ENCODE measurements around the gene C1QTNF6.
"Not testable (repeated sequence)": the region's sequence is repeated elsewhere in the genome, so short reads cannot be mapped to it uniquely, and the experiment has no call there.

Gene C1QTNF6

DNA sequence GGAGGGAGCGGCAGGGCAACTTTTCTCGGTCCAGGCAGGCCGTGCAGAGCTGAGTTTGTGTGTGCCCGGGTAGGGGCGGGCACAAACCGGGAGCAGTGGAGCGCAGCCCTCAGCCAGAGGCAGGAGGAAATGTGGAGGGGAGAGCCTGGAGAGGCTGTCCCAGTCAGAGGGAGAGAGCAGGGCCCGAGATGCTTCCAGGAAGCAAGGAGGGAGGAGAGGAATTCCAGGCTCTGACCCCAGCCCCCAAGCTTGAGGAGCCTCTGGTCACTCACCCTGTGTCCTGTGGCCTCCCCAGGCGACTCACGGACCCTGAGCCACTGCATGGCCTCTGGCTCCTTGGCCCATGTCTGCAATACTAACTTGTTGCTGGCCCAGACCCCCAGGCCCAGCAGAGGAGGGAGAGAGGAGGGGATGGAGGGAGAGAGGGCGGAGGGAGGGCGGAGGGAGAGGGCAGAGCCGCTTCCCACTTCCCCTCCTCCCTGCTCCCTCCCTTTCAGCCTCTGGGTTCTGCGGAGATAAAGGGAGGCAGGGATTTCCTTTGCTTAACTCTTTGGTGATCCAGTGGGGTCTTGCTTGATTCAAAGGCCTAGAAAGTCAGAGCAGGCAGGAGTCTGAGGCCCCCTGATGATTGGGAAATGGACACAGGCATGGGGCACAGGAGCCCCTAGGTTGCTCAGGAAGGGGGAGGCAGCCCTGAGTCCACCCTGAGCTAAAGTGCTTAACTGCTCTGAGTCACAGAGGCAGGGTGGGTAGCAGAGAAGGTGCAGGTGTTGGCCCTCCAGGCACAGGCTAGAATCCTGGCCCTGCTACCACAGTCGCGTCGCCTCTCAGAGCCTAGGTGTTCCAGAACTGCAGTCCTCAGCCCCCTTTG lies at the start of gene C1QTNF6:
C1QTNF6 (minus strand) TSS at position 357 of the 871 bp plus-strand sequence; CDS start at position 323, 34 bp downstream.
- DNase-seq (ENCODE audit: low spot score): no peak

DNA sequence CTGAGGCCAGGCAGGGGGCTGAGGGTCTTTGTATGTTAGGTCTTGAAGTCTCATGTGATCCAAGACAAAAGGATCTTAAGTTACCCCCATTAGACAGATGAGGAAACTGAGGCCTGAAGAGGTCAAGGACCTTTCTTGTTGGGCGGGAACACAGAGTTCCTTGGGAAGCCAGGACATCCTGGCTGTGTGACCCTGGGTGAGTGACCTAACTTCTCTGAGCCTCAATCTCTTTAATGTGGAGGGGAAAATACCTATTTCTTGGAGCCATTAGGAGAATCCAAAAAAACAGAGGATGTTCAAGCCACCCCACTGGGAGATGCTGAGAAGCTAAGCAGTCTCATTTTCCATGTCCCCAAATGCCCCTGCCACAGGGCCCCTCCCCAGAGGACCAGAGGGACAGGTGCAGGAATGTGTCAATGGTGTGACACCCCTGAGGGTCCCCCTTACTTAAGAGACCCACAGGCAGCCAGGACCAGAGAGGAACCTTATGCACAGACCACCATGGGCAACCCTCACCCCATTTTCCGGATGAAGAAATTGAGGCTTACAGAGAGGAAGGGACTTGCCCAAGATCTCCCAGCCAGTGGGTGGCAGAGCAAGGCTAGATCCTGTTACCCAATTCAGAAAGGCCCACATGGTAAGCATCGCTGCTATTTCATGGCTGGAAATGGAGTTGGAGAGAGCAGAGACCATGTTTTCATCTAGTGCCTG lies 48.0 kb upstream of the C1QTNF6 start:
- no peak for DNase-seq (ENCODE audit: low spot score)

DNA sequence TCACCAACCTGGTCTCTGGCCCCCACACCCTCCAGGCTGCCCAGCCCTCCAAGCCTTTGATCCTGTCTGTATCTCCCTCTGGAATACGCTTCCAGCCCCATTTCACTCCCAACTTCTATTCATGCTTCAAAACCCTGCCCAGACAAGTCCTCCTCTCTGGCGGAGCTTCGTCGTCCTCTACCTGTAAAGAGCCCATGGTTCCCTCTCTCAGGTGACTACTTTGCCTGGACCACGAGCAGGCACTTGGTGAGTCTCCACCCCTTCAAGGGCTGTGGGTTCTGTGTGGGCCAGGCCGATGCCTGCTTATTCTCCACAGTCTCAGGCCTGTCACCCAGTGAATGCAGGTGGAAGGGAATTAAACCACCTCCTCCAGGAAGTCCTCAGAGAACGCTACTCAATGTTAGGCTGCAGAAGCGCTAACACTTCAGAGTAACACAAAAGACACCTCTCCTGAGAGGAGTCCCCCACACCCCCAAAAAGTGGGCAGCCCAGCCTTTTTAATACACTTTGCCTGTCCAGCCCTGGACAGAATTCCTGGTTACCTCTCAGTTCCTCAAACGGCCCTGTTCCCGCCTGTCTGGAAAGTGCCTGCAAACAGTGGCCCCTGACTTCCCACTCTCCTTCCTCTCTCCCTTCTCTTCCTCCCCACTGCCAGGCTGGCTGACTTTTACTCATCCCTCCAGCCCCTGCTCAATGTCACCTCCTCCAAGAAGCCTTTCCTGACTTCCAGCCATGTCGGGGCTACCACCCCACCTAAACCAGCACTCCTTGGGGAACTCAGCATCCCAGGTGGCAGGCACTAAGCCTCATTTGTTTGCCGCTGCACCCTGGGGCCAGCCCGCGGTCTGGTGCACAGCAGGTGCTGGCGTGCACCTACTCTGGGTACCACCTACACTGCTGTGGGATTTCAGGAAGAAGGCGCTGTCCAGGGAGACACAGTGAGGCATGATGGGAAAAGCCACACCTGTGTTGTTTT lies 47.0 kb upstream of the C1QTNF6 start:
- DNase-seq (ENCODE audit: low spot score): no peak

DNA sequence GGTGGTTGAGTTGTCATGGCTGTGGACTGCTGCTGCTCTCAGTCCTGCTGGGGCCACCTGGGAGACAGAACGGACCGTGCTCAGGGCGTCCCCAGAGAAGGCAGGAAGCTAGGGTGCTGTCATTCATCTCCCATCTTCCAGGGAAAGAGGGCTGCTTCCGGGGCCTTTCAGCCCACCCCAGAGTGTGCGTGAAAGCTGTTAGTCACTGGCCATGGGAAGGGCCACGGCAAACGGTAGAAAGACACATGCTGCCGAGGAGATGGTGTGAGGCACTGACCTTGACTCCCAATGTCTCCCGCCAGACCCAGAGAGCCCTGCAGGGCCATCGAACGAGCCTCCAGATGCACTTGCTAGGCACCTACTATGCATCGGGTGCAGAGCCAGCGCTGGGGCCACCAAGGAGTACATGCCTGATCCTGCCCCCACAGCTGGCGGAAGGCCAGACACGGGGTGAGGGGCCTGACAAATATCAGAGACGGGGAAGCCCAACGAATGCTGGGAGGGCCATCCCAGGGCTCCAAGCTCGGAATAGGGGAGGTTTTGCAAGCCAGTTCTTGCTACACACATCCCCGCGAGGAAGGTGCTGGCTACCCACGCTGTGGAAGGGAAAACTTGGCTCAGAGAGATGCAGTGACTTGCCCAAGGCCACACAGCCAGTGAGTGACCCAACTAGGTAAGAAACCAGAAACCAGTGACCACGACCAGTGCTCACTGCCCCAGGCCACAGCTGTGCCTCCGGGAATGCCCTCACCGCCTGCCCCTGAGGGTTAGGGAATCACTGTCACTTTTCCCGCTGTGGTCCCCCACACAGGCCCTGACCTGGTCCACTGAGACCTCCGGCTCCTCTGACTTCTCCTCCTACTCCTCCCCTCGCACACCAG lies 45.9 kb upstream of the C1QTNF6 start:
- no peak for DNase-seq (ENCODE audit: low spot score)

DNA sequence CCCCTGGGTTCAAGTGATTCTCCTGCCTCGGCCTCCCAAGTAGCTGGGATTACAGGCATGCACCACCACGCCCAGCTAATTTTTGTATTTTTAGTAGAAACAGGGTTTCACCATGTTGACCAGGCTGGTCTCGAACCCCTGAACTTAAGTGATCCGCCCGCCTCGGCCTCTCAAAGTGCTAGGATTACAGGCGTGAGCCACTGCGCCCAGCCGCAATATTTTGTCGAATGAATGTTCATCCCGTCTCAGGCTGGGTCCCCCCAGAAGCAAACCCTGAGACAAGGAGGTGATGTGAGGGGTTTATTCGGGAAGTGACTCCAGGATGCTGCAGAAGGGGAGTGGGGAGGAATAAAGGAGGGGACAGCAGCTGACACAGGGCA lies 45.3 kb upstream of the C1QTNF6 start:
- DNase-seq (ENCODE audit: low spot score): not testable (repeated sequence)

DNA sequence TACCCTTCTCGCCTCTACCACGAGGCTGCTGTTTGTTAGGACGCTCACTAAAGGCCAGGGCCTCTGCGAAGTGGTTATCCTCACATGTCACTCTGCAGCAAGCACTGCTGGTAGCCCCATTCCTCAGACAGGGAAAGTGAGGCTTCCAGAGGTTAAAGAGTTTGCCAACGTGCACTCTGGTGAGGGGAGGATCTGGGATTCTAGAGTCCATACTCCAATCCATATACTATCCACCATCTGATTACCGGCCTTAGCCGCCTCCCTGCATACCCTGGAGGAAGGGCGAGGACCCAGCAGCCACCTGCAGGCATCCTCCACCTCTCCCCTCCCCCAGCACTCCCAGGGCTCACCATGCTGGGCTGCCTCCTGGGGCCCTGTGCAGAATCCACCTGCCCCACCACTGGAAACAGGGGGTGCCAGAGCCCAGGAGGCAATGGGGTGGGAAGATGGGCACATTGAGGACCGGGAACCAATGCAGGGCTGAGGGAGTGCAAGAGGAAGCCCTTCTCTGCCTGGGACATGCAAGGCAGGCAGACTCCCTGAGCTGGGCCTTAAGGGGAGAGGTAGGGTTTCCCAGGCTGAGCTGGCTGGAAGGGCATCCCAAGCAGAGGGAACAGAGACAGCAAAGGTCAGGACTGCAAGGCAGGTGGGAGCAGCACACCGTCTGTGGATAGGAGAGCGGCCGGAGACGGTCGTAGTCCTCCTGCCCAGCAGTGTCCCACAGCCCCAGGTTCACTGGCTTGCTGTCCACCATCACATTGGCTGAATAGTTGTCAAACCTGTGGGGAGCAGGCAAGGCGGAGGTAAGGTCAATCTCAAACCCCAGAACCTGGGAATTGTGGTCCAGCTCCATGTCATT lies 44.3 kb upstream of the C1QTNF6 start:
- no peak for DNase-seq (ENCODE audit: low spot score)

DNA sequence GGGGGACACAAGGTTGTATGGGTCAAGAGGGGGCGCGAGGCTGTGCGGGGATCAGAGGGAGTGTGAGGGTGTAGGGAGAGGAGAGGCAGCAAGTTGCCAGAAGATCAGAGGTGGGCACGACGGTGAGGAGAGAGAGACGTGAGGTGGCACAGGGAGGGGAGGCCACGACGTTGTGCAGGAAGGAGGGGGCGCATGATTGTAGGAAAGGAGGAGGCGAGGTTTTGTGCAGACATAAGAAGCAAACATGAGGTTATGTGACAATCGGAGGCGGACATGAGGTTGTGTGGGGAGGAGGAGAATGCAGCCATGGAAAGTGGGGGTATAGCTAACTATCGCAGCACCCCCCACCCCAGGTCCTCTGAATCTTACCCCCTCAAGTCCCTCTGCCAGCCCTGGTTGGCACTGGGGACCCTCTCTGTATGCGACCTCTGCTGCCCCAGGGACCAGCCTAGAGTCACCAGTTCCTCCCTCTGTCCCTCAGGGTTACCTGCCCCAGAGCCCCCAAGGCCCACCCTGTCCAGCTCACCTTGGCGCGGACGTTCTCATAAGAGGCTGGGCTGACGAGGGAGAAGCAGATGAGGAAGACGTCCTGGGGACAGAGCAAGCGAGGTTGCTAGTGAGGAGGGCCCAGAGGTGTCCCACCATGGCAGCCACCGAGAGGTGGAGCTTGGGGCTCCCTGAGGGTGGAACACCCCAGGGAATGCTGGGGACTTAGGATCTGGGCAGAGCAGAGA lies 43.5 kb upstream of the C1QTNF6 start:
- no peak for DNase-seq (ENCODE audit: low spot score)

DNA sequence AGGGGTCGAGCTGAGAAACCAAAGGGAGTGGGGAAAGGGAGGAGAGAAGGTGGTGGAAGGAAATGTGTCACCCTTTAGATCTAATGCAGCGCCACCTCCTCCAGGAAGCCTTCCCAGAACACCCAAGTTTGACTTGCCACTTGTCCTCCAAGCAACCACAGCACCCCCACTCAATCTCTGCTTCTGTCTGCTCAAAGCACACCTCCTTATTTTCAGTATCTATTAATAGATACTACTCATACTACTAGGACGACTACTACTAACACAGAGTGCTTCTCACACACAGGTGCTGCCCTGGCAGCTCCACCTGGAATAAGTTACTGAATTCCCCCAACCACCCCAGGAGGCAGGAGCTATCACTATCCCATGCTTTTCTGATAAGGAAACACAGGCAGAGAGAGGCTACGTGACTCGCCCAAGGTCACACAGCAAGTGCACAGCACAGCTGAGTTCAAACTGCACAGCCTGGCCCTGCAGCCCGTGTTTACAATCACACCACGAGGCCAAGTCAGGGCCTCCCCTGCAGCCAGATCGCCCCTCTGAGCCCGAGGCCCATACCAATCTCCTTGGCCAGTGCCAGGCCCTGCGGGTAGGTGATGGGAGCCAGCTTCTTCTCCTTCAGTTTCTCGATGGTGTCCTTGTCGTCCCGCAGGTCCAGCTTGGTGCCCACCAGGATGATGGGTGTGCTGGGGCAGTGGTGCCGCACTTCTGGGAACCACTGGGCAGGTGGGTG lies 42.8 kb upstream of the C1QTNF6 start:
- no peak for DNase-seq (ENCODE audit: low spot score)

DNA sequence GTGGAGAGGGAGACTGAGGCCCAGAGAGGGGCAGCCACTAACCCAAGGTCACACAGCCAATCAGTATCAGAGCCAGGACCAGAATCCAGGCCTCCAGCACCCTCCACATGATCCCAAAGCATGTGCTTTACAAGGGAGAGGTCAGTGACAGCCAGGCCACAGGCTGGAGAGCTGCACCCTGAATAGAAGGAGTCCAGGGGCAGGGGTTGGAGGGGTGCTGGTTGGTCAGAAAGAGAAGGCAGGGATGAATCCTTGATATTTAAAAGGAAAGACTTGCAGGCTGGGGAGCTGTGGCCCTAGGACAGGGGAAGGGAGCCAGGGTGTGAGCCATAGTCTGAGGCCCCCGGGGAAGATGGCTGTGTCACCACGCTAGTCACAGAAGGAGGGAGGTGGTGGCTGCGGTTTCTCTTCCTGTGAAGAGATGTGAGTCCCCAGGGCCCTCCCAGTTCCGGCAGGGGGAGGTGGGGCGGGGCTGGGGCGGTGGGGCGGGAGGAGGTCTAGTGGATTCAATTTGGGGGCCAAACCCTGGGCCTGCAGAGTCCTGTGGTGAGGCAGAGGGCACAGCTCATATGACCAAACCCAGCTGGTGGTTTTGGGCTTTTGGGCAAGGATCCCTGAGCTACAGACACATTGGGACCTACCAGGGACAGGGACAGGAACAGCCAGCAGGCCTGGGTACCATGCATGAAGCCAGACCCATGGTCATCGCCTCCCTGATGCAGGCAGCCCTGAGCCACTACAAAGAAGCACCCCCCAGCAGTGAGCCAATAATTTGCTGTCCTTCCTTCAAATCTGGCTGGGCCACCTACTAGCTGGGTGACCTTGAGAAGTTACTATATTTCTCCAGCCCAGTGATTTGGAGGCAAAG lies 42.0 kb upstream of the C1QTNF6 start:
- no peak for DNase-seq (ENCODE audit: low spot score)

DNA sequence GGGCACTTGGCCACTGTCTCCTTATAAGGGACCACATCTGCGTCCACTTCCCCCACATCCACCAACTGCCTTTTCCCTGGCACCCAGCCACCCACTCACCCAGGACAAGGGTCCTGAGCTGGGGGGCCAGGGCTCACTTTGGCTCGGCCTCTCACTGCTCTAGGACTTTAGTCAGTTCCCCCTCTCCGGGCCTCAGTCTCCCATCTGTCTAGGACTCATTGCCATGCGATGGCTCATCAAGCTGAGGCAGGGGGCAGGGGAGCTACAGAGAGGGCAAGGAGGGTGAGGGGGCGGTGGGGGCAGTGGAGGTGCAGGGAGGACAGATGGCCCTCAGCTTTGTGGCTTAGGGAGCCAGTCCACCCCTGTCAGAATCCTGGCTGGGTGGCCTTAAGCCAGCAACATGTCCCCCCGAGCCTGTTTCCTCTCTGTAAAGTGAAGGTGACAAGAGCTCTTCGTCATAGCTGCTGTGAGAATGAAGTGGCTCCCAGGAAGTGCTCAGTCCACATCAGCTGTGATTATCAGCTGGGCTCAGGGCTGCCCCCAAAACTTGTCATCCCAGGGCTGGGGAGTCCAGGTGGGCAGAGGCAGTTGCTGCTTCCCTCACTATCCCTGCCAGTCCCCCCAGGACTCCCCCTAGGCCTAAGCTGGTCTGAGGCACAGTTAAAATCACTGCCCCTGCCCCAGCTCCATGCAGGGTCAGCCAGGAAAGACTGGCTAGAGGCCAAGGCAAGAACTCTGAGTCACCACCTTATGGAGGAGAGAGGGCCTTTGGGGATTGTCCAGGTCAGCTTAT lies 41.2 kb upstream of the C1QTNF6 start:
- DNase-seq (ENCODE audit: low spot score): no peak

DNA sequence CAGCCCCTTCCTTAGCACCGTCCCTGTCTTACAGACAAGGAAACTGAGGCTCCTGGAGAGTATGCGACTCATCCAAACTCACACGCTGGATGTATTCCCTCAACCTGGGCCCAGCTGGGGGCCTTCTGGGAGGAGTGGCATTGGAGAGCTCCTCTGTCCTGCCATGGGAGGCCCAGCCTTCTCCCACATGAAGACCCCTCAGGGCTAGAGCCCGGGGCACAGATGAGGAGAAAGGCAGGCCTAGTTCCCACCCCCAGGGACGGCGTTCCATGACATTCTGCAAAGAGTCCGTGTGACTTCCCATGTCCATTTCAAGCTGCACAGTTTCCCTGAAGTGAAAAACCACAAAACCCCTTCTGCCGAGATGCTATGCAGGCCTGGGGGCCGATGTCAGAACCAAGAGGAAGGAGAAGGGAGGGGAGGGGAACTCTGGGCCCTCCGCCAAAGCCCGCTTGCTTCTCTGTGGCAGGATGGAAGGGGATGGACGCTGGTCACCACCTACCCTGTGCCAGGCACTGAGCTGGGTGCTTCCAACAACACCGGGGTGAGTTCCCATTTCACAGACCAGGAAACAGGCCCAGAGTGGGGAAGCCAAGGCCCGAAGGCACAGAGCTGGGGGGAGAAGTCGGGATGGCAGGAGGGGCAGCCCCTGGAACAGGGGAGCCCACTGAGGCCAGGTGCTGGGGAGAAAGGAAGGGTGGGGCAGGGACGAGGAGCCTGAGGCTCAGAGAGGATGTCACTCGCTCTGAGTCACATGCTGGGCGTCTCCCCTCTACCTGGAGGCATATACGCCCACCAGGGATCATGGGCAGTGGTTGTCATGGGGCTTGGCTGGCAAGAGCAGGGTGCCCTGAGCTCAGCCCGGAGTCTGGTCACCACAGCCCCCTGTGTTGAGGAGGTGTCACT lies 40.3 kb upstream of the C1QTNF6 start:
- DNase-seq (ENCODE audit: low spot score): no peak

DNA sequence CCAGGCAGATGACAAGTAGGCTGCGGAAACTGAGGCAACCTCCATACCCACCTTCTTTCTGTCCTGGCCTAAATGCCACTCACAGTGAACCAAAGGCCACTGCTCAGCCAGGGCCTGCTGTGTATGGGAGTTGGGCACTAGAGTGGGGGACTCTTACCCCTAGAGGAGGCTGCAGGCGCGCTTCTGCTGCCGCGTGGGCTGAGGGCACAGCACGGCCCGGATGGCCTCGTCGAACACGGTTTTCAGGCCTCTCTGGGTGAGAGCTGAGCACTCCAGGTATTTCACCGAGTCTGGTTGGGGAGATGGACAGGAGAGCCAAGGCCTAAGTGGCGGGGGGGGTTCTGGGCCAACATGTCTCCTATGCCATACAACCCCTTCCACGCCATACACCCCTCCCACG lies 38.5 kb upstream of the C1QTNF6 start:
- DNase-seq (ENCODE audit: low spot score): no peak

DNA sequence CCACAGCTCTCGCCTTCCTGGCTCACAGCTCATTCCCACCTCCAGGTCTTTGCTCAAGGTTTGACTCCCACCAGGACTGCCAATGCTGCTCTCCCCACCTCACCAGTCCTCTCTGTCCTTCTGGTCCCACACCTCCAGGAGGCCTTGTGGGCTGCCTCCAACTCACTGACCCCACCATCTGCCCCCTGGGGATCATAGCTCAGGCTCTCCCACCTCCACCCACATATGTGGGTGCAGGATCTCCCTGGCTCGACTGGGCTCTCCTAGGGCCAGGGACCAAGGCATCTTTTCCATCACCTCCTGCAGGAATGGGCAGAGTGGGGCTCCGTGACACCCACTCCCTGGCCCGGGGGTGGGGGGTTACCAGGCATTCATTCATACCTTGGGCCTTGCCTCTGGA lies 38.0 kb upstream of the C1QTNF6 start:
- no peak for DNase-seq (ENCODE audit: low spot score)

DNA sequence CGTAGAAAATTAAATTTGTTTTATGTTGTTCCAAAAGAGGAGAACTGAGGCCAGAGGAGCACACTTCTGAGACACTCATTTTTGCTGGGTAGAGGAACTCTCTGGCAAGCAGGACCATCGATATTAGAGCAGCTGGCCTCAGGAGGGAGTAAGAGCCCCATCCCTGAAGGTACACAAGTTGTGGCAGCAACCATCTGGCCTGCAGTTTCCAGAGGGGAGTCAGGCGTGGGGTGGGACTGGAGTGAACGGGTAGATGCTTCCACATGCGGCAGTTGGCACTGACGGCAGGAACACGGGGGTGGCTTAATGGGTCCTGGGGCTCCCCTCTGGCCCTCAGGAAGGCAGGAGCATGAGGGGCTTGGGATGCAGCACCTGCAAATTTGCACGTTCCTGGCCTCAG lies 37.4 kb upstream of the C1QTNF6 start:
- no peak for DNase-seq (ENCODE audit: low spot score)

DNA sequence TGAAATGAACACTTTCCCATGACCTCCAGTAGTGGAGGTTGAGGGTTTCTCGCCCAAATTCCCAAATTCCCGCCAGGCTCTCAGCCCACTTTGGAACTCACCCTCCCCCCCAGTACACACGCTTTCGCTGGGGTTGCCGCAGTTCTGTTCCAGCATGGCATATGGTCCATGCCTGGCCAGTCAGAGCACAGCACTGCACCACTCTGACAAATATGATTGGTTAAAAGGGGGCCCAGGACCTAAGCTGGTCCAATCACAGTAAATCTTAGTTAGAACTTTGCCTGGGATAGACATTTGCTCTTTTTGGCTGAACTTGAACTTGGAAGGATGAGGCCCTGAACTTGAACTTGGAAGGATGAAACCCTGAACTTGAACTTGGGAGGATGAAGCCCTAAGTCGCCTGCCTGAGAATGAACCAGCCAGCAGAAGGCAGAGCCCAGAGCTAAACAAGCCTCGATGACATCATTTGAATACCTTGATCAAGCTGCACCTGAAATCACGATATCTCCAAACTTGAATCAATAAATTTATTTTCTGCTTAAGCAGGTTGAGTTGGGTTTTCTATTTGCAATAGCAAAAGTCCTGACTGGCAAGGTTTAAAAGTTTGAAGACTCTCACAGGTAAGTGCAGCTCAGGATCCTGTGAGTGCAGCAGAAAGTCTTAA lies 36.8 kb upstream of the C1QTNF6 start:
- no peak for DNase-seq (ENCODE audit: low spot score)
